ENCODE results near the gene CFAP210. TPM values are rescaled to one million over a fixed set of nuclear protein-coding genes. Genes with fewer than 3 reads are reported as not detected.

Gene CFAP210
- total RNA-seq, 6 donors from 2014 or later: 1.4 to 14.7 (median 2.6) TPM; not detected in 1

GRCh38 chr2:169661265-169661664, 32.9 kb downstream of the CFAP210 start:
- TF ChIP-seq EP300 (IDR thresholded peaks at IDR 0.05) (no peak), POLR2AphosphoS5 (IDR thresholded peaks at IDR 0.05) (no peak)
- 59 to 68% methylated on average over 3 of the region's 3 CpGs for WGBS, 2 donors
- ATAC-seq (ENCODE audit: low FRiP score in 2 of 2): no peak
- no peak overlapping the region for H3K4me3 ChIP-seq
- no peaks in the 10 kb centered on the region for H3K9me3 ChIP-seq
- no peak for DNase-seq
- peaks cover 0 to 7% (median 0%) of the 10 kb centered on the region in 4 donors for H3K4me1 ChIP-seq
- H3K36me3 ChIP-seq: no peaks in the 10 kb centered on the region
- no peak overlapping the region for H3K27ac ChIP-seq
- no peaks in the 10 kb centered on the region for H3K27me3 ChIP-seq

- ATAC-seq (ENCODE audit: low FRiP score in 2 of 2) (no peak), DNase-seq (no peak)
- Histone ChIP-seq H3K36me3 (no peaks in the 10 kb centered on the region), H3K27ac (no peak overlapping the region), H3K9me3 (no peaks in the 10 kb centered on the region), H3K4me1 (no peaks in the 10 kb centered on the region), H3K4me3 (no peak overlapping the region), H3K27me3 (no peaks in the 10 kb centered on the region)
- WGBS, 2 donors: 62 to 75% methylated on average over 1 of the region's 1 CpG
- TF ChIP-seq CTCF (IDR thresholded peaks at IDR 0.05): no peak
- TF ChIP-seq EP300 (IDR thresholded peaks at IDR 0.05): no peak
- TF ChIP-seq POLR2A (IDR thresholded peaks at IDR 0.05): no peak
- no peak for TF ChIP-seq POLR2AphosphoS5 (IDR thresholded peaks at IDR 0.05)
Measured at GRCh38 chr2:169659320-169659719, 34.9 kb downstream of the CFAP210 start.

- TF ChIP-seq EP300 (IDR thresholded peaks at IDR 0.05) (no peak), POLR2AphosphoS5 (IDR thresholded peaks at IDR 0.05) (no peak), POLR2A (IDR thresholded peaks at IDR 0.05) (no peak), CTCF (IDR thresholded peaks at IDR 0.05) (no peak)
- Histone ChIP-seq H3K27ac (no peak overlapping the region), H3K36me3 (no peaks in the 10 kb centered on the region), H3K4me3 (no peak overlapping the region), H3K4me1 (no peaks in the 10 kb centered on the region), H3K27me3 (no peaks in the 10 kb centered on the region), H3K9me3 (no peaks in the 10 kb centered on the region)
- DNase-seq (no peak), ATAC-seq (ENCODE audit: low FRiP score in 2 of 2) (no peak)
- 93 to 100% methylated on average over 1 of the region's 1 CpG for WGBS, 2 donors
Measured at GRCh38 chr2:169658877-169659276, 35.3 kb downstream of the CFAP210 start.

- TF ChIP-seq POLR2A (IDR thresholded peaks at IDR 0.05) (no peak), CTCF (IDR thresholded peaks at IDR 0.05) (no peak), POLR2AphosphoS5 (IDR thresholded peaks at IDR 0.05) (no peak)
- 63 to 70% methylated on average over 3 of the region's 3 CpGs for WGBS, 2 donors
- DNase-seq: no peak
- H3K4me3 ChIP-seq: no peak overlapping the region
- no peaks in the 10 kb centered on the region for H3K27me3 ChIP-seq
- no peaks in the 10 kb centered on the region for H3K9me3 ChIP-seq
- H3K36me3 ChIP-seq: no peaks in the 10 kb centered on the region
- H3K4me1 ChIP-seq: no peaks in the 10 kb centered on the region
- no peak for ATAC-seq (ENCODE audit: low FRiP score in 2 of 2)
- no peak overlapping the region for H3K27ac ChIP-seq
Measured at GRCh38 chr2:169656164-169656563, 38.0 kb downstream of the CFAP210 start.

- no peaks in the 10 kb centered on the region for H3K9me3 ChIP-seq
- no peak for TF ChIP-seq POLR2AphosphoS5 (IDR thresholded peaks at IDR 0.05)
- TF ChIP-seq CTCF (IDR thresholded peaks at IDR 0.05): no peak
- TF ChIP-seq EP300 (IDR thresholded peaks at IDR 0.05): no peak
- TF ChIP-seq POLR2A (IDR thresholded peaks at IDR 0.05): no peak
- DNase-seq (no peak), ATAC-seq (ENCODE audit: low FRiP score in 2 of 2) (no peak)
- no peak overlapping the region for H3K27ac ChIP-seq
- WGBS, 2 donors: 69 to 86% methylated on average over 3 of the region's 3 CpGs
- H3K27me3 ChIP-seq: no peaks in the 10 kb centered on the region
- no peaks in the 10 kb centered on the region for H3K36me3 ChIP-seq
- no peaks in the 10 kb centered on the region for H3K4me1 ChIP-seq
- H3K4me3 ChIP-seq: no peak overlapping the region
Measured at GRCh38 chr2:169653636-169654035, 40.6 kb downstream of the CFAP210 start.

Measured in upper lobe of left lung (tissue), 6 donors.